DMS114 treated with DMSO at 0.1 percent for 48 hours (cell line): ENCODE data around the gene TMEM35B.
"Not testable (repeated sequence)": the region's sequence is repeated elsewhere in the genome, so short reads cannot be mapped to it uniquely, and the experiment has no call there.

Source experiments
- DNase-seq: peaks from one replicate; lab custom pipeline; 2025; ENCODE audit not compliant: unreplicated experiment; lab: John Stamatoyannopoulos, UW

Gene TMEM35B

GRCh38 chr1:34984793-34985608, at the start of gene TMEM35B:
Gene TMEM35B, minus strand, starts transcription at chr1:34985347. Its CDS starts 42 bp downstream, at chr1:34985305.
- DNase-seq = peak; percentile 28

- no peak for DNase-seq
These were observed 48.2 kb upstream of the TMEM35B start for GRCh38 chr1:35033346-35033745.

- DNase-seq = no peak
These were observed 47.2 kb upstream of the TMEM35B start for GRCh38 chr1:35032384-35032739.

GRCh38 chr1:35030756-35031446, 45.8 kb upstream of the TMEM35B start:
- DNase-seq = no peak

GRCh38 chr1:35030338-35030737, 45.2 kb upstream of the TMEM35B start:
- DNase-seq = no peak

GRCh38 chr1:35029761-35030160, 44.6 kb upstream of the TMEM35B start:
- no peak for DNase-seq

GRCh38 chr1:35016406-35016805, 31.3 kb upstream of the TMEM35B start:
- DNase-seq = no peak

- DNase-seq = no peak
These were observed 29.3 kb upstream of the TMEM35B start for GRCh38 chr1:35014486-35014885.

GRCh38 chr1:35005711-35006110, 20.6 kb upstream of the TMEM35B start:
- DNase-seq = no peak

- DNase-seq = no peak
These were observed 16.6 kb upstream of the TMEM35B start for GRCh38 chr1:35001743-35002142.

- DNase-seq = no peak
These were observed 9.7 kb upstream of the TMEM35B start for GRCh38 chr1:34994878-34995277.

GRCh38 chr1:34988581-34988980, 3.4 kb upstream of the TMEM35B start:
- no peak for DNase-seq

GRCh38 chr1:34988147-34988546, 3.0 kb upstream of the TMEM35B start:
- DNase-seq = no peak

- DNase-seq = no peak
These were observed 1.9 kb upstream of the TMEM35B start for GRCh38 chr1:34987018-34987417.

- DNase-seq = not testable (repeated sequence)
These were observed 410 bp upstream of the TMEM35B start for GRCh38 chr1:34985609-34985904.

GRCh38 chr1:34984435-34984792, 733 bp downstream of the TMEM35B start:
- no peak for DNase-seq

- DNase-seq = no peak
These were observed 1.3 kb downstream of the TMEM35B start for GRCh38 chr1:34983700-34984355.

- DNase-seq = no peak
These were observed 2.2 kb downstream of the TMEM35B start for GRCh38 chr1:34982820-34983376.

GRCh38 chr1:34980715-34981114, 4.4 kb downstream of the TMEM35B start:
- no peak for DNase-seq

GRCh38 chr1:34978921-34979320, 6.2 kb downstream of the TMEM35B start:
- no peak for DNase-seq

GRCh38 chr1:34977858-34978257, 7.3 kb downstream of the TMEM35B start:
- DNase-seq = no peak

- DNase-seq = no peak
These were observed 8.0 kb downstream of the TMEM35B start for GRCh38 chr1:34977210-34977471.
